Thymus (tissue), 11 donors: ENCODE measurements around the gene FBXO21. TPM values are rescaled to one million over a fixed set of nuclear protein-coding genes. Genes with fewer than 3 reads are reported as not detected.

Source experiments
- DNase-seq, 9 donors: peaks; one replicate each; pipeline ENCODE4 v3.0.0-alpha.2; 2013; ENCODE audit warnings: low spot score in 9 of 9, low read depth in 6 of 9, missing footprints in 1 of 9
- H3K27ac ChIP-seq, 2 donors: one replicate each; pipeline ENCODE4 v1.5.1; 2013; ENCODE audit warnings: control low read depth in 1 of 2, low read depth in 1 of 2, low read length in 1 of 2, mild to moderate bottlenecking in 1 of 2, moderate library complexity in 1 of 2
- H3K27me3 ChIP-seq, 2 donors: one replicate each; pipeline ENCODE4 v1.5.1; 2013; ENCODE audit warnings: low read length in 1 of 2; ENCODE audit not compliant: control insufficient read depth in 2 of 2, insufficient read depth in 1 of 2
- H3K36me3 ChIP-seq, 2 donors: one replicate each; pipeline ENCODE4 v1.5.1; 2013; ENCODE audit warnings: low read length in 1 of 2, mild to moderate bottlenecking in 1 of 2, moderate library complexity in 1 of 2; ENCODE audit not compliant: control insufficient read depth in 2 of 2, insufficient read depth in 2 of 2
- H3K4me1 ChIP-seq, 2 donors: one replicate each; pipeline ENCODE4 v1.5.1; 2013; ENCODE audit warnings: low read length in 2 of 2; ENCODE audit not compliant: control insufficient read depth in 2 of 2, insufficient read depth in 2 of 2
- H3K4me3 ChIP-seq, 2 donors: one replicate each; pipeline ENCODE4 v1.5.1; 2013; ENCODE audit warnings: low read length in 2 of 2, control low read depth in 1 of 2, mild to moderate bottlenecking in 1 of 2
- H3K9me3 ChIP-seq, 2 donors: one replicate each; pipeline ENCODE4 v1.5.1; 2013; ENCODE audit warnings: low read length in 1 of 2, mild to moderate bottlenecking in 1 of 2; ENCODE audit not compliant: control insufficient read depth in 2 of 2, insufficient read depth in 1 of 2
- WGBS: extraction: QIAGEN DNeasy Blood & Tissue Kit; methylation state at CpG from one replicate; pipeline ENCODE4 v1.1.7; 2013; 5-methylcytosine and 5-hydroxymethylcytosine counted together
- polyA plus RNA-seq: library from polyadenylated mRNA; stranded (reverse); fragments of 200-250 nt; gene quantifications from one replicate; pipeline ENCODE4 v1.2.3, GENCODE V29; 2013
- total RNA-seq: library from RNA; stranded (reverse); fragments of 120-200 nt; gene quantifications from one replicate; pipeline ENCODE4 v1.2.4, GENCODE V29; 2013
- donor health status: healthy.

FBXO21 gene
- total and polyA plus RNA-seq, 2 donors: 15.1 to 16.0 TPM

- no peak for DNase-seq
- 96% methylated on average over 3 of the region's 3 CpGs for WGBS
- Histone ChIP-seq H3K4me1 (peaks cover 13 to 25% of the 10 kb centered on the region in 2 donors), H3K27me3 (peaks cover 10 to 33% of the 10 kb centered on the region in 2 donors), H3K27ac (no peak overlapping the region), H3K9me3 (no peaks in the 10 kb centered on the region), H3K4me3 (no peak overlapping the region), H3K36me3 (no peaks in the 10 kb centered on the region)
Observed at GRCh38 chr12:117102800-117103181, 87.5 kb downstream of the FBXO21 start.

- no peak overlapping the region for H3K4me3 ChIP-seq
- no peaks in the 10 kb centered on the region for H3K9me3 ChIP-seq
- DNase-seq: no peak
- H3K36me3 ChIP-seq: no peaks in the 10 kb centered on the region
- H3K27me3 ChIP-seq: peaks cover 14 to 35% of the 10 kb centered on the region in 2 donors
- H3K4me1 ChIP-seq: peaks cover 13 to 25% of the 10 kb centered on the region in 2 donors
- WGBS: 84% methylated on average over 14 of the region's 14 CpGs
- no peak overlapping the region for H3K27ac ChIP-seq
Observed at GRCh38 chr12:117101953-117102799, 88.1 kb downstream of the FBXO21 start.

- no peak for DNase-seq
- H3K36me3 ChIP-seq: no peaks in the 10 kb centered on the region
- WGBS: 68% methylated on average over 8 of the region's 8 CpGs
- peaks cover 13 to 25% of the 10 kb centered on the region in 2 donors for H3K4me1 ChIP-seq
- H3K4me3 ChIP-seq: no peak overlapping the region
- no peaks in the 10 kb centered on the region for H3K9me3 ChIP-seq
- H3K27me3 ChIP-seq: peaks cover 14 to 40% of the 10 kb centered on the region in 2 donors
- no peak overlapping the region for H3K27ac ChIP-seq
Observed at GRCh38 chr12:117100851-117101673, 89.2 kb downstream of the FBXO21 start.

- 89% methylated on average over 5 of the region's 5 CpGs for WGBS
- Histone ChIP-seq H3K27me3 (peaks cover 14 to 40% of the 10 kb centered on the region in 2 donors), H3K9me3 (no peaks in the 10 kb centered on the region), H3K27ac (no peak overlapping the region), H3K4me3 (no peak overlapping the region), H3K36me3 (no peaks in the 10 kb centered on the region), H3K4me1 (peaks cover 13 to 18% of the 10 kb centered on the region in 2 donors)
- DNase-seq: no peak
Observed at GRCh38 chr12:117100251-117100650, 90.0 kb downstream of the FBXO21 start.

- Histone ChIP-seq H3K4me3 (peak overlapping the region; percentile 45 to 70), H3K27ac (no peak overlapping the region), H3K27me3 (peaks cover 14 to 40% of the 10 kb centered on the region in 2 donors), H3K36me3 (no peaks in the 10 kb centered on the region), H3K4me1 (peaks cover 13 to 18% of the 10 kb centered on the region in 2 donors), H3K9me3 (no peaks in the 10 kb centered on the region)
- 5% methylated on average over 85 of the region's 85 CpGs for WGBS
- DNase-seq: peak in 4 of 9 donors; percentile 17 to 59 (median 30)
Observed at GRCh38 chr12:117098361-117099217, 91.7 kb downstream of the FBXO21 start.

- Histone ChIP-seq H3K27ac (no peak overlapping the region), H3K9me3 (no peaks in the 10 kb centered on the region), H3K27me3 (peaks cover 14 to 40% of the 10 kb centered on the region in 2 donors), H3K4me3 (peak overlapping the region; percentile 45 to 70), H3K36me3 (no peaks in the 10 kb centered on the region), H3K4me1 (peaks cover 13 to 18% of the 10 kb centered on the region in 2 donors)
- WGBS: 67% methylated on average over 3 of the region's 3 CpGs
- no peak for DNase-seq
Observed at GRCh38 chr12:117098024-117098360, 92.3 kb downstream of the FBXO21 start.

GRCh38 chr12:117097159-117097558 is 93.1 kb downstream of the FBXO21 start:
- Histone ChIP-seq H3K4me1 (peaks cover 13 to 16% of the 10 kb centered on the region in 2 donors), H3K36me3 (no peaks in the 10 kb centered on the region), H3K27ac (no peak overlapping the region), H3K27me3 (peaks cover 14 to 37% of the 10 kb centered on the region in 2 donors), H3K9me3 (no peaks in the 10 kb centered on the region), H3K4me3 (no peak overlapping the region)
- no peak for DNase-seq
- 73% methylated on average over 8 of the region's 8 CpGs for WGBS

GRCh38 chr12:117096501-117097042 is 93.7 kb downstream of the FBXO21 start:
- DNase-seq: no peak
- Histone ChIP-seq H3K9me3 (no peaks in the 10 kb centered on the region), H3K27ac (no peak overlapping the region), H3K4me1 (peaks cover 13 to 15% of the 10 kb centered on the region in 2 donors), H3K4me3 (no peak overlapping the region), H3K36me3 (no peaks in the 10 kb centered on the region), H3K27me3 (peaks cover 14 to 37% of the 10 kb centered on the region in 2 donors)
- 94% methylated on average over 11 of the region's 11 CpGs for WGBS
